NCI-H345 treated with DMSO at 0.1 percent for 48 hours (cell line): Measurements from ENCODE around the gene DLG2.

ENCODE experiments used
- DNase-seq: peaks from one replicate; lab custom pipeline; 2025; ENCODE audit not compliant: unreplicated experiment; lab: John Stamatoyannopoulos, UW

DLG2 gene

DNA sequence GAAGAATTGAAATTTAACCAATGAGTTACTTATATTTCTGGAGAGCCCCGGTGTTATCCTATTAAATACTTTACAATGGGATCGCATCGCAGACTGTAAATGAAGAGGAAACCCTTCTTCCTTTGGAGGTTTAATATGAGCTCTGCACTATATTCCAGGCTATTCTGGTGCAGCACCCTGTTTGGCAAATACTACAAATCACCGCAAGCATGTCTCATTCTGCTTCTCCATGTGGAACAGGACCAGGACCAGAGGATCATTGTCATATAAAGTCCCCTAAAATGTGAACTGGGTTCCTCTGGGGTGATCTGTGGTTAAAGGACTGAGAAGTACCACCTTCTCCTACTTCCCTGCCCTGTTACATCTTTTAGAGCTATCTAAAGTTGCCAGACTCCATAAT lies 703.7 kb downstream of the DLG2 start:
- DNase-seq = no peak

DNA sequence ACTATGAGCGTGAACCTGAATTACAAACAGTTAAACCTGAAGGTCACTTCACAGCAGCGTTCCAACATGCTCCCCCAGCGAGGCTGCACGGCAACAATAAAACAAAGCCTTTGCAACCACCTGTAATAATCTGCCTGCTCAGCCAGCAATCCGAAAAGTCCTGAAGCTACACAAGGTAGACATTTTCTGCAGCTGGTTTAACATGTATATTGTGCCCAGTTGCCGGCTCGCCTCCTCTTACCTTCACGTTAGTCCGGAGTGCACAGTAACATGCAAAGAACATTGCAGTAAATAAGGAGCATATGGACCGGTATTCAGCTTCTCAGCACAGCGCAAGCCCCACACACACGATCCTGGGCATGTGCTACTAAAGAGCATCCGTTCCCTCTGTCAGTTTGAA lies 704.3 kb downstream of the DLG2 start:
- DNase-seq = no peak

DNA sequence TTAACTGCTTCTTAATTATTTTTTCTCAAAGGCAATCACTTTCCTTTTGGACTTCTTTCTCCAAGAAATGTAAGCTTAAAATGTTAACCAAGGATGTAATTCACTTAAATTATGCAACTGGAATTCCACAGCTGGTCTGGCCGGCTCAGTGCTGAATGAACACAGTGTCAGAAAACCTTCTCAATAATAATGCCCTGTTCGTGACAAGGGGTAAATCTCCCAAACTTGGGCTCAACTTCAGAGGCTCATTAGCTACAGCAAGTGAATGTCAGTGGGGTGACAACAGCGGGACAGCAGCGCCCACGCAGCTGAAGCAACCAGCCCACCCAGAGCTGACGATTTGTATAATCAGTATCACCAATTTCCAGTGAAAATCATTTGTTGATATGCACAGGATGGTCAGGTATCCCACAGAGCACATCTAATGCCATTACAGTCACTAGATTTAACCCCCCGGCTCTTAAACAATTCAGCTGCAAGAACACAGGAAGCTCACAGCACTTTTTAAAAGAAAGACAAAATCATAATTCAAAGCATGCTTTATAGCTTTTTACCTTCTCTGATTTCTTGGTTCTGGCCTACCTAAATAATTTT lies 704.8 kb downstream of the DLG2 start:
- DNase-seq = no peak

DNA sequence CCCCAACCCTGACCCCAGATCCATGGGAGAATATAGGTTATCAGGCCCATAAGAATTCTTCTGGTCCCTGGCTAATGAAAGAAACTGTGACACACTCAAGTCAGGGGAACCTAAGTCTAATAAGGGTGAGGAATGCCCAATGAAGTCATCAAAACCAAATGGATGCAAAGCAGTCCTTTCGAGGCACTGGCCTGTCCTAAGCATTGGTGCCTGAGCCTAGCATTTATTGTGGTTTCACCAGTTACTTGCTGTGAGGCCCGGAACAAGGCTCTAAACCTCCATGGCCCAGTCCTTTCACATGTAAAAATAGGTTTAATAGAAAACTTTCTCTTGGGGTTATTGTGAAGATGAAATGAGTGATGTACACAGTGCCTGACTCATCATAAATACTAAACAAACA lies 712.6 kb downstream of the DLG2 start:
- DNase-seq = no peak

DNA sequence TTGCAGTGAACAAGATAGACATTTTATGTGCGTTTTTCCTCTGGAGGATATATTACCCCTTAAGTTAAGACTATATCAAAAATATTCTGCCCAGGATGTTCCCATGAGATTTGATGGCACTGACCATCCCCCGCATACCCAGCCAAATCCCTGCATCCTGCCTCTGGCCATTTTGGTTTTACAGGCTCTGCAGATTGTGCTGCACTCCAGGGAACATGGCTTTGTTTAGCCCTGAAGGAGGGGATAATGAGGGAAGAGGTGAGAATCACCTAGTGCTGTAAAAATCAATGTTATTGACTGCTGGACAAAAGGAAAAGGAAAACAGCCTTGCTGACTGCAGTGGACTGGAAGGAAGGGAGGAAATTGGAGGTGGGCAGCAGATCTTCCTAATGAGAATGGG lies 717.4 kb downstream of the DLG2 start:
- no peak for DNase-seq

DNA sequence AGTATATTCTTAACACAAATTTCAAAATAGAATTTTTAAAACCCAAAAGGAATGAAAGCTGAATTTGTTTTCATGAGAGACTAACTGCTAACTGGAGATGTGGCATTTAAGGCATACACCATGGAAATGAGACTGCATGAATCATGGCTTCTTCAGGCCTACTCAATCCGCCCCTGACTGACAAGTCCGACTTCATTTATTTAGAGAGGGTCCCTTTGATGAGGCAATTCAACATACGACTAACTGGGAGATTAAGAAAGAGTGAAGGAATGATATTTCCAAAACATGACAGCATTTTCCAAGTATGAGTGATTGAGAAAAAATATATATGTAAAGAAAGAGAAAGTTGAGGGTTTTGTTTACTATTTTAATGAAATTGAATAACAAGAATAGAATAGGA lies 720.1 kb downstream of the DLG2 start:
- no peak for DNase-seq

DNA sequence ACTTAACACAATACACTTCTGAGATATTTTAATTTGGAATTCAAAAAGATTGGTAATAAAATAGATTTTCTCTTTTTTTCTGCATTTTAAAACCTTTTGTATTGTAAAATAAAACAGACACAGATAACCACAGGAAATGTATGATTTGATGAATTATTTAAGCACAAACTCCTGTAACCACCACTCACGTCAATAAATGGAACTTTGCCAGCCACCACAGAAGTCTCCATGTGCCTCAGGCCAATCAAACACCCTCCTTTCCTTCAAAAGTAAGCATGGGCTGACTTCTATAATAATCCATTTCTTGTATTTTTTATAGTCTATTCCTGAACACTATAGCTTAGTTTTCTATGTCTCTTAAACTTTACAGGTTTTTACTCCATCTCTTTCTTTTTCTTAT lies 721.7 kb downstream of the DLG2 start:
- DNase-seq = no peak

DNA sequence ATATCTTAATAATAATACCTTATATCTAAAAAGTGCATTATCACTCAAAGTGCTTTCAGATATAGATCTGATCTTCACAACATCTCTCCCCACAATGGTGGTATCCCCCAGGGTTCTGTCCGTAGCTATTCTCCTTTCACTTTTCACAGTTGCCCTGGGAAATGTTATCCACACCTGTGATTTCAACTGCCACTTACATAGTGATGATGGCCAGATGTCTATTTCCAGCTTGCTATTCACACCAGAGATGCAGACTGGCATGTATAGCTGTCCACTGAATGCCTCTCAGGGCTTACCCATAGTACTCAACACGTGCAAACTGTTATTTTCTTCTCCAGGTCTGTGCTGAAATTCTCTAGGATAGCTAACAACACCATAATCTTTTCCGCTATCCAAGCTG lies 724.7 kb downstream of the DLG2 start:
- DNase-seq = no peak

DNA sequence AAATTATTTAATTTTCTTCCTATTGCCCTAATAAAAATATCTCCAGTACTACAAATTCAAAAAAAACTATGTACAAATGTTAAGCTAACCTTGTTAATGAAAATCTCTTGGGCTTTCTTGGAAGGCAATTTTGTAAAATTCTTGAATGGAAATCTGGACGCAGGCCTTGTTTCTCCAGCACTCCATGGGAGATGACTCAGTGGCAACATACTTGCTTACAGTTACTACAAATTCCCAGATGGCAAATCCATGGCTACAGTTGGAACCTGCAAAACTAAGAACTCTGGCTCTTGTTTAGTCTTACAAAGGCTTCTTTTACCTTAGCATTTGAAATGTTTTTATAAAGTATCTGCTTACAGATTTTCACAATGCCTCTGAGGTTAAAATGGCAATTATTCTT lies 725.2 kb downstream of the DLG2 start:
- DNase-seq = no peak

DNA sequence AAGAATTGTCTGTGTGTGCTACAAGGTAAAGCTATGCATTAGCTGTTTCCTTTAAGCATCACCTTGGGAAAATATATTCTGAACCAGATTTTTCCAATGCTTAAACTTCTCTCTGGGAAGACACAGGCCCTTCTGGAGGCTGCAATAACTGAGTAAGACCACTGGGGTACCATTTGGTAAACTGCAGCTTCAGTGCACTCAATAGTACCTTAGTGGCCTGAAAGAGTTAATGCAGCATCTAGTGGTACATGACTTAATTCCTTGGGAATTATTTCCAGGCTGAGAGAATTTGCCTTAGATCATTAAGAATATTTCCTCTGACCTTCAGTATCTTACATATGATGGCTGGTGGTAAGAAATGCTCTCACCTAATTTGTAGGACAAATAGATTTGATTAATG lies 727.4 kb downstream of the DLG2 start:
- DNase-seq = no peak

DNA sequence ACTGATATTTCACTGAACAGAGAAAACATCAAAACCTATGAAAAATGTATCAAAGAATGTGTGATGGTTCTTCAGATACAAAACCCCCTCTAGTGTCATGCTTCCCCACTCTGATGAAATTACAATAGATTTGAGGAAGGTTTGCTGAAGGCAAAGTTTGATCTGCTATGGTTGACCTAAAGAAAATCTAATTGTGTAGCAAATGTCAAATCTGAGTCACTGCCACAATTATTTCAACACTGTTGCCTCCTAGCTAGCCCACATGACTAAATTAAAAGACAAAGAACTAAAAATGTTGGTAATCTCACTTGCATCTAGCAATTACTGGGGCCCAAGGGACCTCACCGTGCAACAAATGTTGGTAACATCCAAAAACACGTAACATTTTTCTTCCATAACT lies 728.0 kb downstream of the DLG2 start:
- no peak for DNase-seq

DNA sequence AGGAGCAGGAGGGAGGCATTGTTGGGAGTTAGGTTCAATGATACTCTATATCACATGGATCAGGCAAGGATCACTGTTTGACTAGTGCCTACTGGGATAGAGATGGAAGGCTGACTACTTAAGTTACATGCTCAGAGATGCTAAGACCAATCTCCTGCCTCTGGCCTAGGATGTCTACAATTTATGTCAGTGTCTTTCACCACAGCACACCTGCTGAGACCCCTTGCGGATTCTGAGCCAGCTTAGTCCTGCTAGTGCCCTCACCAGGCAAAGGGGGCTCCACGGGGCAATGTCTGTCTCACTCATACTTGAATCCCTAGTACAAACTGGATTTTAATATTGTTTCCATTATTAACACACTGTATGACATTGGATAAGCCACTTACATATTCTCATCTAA lies 732.5 kb downstream of the DLG2 start:
- no peak for DNase-seq

DNA sequence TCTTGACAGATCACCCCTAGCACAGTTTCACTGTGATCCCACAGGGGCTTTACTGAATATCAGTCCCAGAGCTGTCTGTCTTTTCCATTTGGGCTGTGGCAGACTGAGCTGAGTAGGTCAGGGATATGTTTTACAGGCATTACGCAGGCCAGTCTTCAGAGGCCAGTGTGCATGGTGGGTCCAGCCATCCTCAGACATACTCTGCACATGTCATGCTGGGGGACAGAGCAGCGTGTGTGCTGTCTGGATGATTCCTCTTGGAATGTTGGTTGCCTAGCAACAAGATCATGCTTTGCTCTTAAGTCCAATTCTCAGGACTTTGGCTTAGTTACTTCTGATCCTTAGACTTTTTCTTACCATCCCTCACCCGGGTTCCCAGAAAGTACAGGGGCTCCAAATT lies 736.5 kb downstream of the DLG2 start:
- DNase-seq = no peak

DNA sequence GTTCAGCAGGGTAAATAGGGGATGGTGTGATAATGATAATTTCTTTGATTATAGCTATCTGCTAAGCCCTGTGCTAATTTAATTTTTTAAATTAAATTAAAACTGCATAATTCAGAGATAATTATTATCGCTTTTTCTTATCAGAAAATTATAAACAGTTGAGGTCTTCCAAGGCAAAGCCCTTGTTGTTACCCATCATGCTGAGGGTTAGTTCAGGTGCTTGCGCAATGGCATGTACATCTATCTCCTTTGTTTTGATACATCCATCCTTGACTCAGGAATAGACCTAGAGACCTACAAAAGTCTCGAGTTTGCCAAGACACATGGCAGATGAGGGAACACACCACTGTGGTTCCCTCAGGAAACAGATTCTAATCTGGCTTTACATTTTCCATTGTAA lies 737.6 kb downstream of the DLG2 start:
- no peak for DNase-seq

DNA sequence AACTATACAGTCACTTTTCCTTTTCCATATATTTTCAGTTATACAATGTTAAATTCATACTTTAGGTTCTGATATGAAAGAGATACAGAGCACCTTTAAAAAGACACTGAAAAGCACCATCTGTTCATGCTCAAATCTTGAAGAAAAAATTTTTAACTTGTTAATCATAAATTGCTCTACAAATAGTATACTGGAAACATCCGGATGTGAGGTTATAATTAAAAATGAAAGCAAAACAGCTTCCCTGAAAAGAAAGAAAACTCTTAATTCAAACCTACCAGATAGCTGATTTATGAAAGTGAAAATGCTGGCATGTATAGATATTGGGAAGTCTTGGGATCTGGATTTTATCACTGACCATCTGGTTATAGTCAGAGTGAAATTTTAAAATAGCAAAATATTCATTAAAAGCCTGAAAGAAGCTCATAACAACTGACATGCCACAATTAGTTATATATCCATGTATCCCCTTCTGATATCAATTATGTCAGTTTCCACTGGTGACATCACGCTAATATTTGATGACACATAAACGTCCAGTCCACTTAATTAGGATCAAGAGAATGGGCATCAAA lies 740.0 kb downstream of the DLG2 start:
- DNase-seq = no peak

DNA sequence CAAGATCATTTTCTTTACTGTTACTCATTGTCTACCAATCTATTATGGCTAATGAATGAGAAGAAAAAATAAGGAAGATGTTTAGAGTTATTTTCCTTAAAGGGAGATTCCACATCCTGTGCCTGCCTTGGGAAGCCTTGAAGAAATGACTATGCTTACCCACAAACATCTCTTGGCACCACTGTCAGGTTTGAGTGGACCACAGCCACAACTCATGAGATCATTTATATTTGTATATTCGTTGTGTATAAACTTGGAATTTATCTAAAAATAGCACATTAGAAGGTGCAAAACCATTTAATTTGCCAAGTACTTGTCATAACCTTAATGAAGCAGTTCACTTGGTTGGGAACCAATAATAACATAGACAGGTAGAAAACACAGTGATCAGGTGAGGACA lies 740.8 kb downstream of the DLG2 start:
- DNase-seq = no peak

DNA sequence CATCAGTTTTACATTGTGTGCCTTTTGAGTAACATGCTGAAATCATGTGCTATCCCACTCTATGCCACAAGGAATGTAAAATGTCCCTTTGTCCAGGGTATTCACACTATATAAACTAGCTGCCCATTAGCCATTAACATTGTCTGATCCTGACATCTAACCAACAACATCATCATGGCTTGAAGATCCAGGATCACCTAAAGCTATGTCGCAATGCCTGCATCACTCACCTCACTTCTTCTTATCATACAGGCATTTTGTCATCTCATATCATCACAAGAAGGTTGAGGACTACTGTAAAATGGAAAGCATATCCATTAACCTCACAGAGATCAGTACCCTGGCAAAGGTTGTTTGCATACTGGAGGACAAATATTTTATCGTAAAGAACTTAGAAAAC lies 742.3 kb downstream of the DLG2 start:
- DNase-seq = no peak

DNA sequence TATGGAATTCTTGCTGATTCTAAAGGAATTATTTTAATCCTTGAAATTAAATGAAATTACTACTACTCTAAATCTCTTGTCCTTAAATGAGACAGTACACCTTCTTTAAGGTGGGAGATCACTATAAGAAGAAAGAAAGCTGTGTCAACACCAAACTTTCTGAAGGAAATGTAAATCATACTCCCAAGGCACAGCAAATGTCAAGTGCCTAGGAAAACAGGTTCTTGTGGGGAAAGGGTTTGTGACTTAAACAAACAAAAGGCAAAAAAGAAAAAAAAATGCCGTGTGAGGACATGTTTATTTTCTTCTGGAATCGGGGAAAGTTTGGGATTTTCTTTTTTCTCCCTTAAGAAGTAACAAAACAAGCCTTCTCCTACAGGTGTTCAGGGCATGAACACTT lies 745.1 kb downstream of the DLG2 start:
- no peak for DNase-seq

DNA sequence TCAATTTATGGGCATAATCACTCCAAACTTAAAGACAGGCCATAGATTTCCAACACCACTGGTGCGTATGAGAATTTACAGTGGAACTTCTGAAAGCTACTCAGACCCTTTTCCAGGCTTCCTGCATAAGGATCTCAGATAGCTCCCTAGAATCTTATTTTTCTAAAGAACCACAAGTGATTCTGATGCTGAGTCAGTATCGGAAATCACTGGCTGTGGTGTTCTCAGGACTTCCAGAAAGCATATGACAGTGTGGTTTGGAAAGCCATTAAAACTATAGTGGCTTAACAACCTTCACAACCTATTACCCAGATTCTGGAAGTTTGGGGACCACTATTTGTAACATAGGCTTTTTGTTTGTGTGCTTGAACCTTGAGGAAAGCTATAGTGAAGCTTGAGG lies 756.0 kb downstream of the DLG2 start:
- DNase-seq = no peak

DNA sequence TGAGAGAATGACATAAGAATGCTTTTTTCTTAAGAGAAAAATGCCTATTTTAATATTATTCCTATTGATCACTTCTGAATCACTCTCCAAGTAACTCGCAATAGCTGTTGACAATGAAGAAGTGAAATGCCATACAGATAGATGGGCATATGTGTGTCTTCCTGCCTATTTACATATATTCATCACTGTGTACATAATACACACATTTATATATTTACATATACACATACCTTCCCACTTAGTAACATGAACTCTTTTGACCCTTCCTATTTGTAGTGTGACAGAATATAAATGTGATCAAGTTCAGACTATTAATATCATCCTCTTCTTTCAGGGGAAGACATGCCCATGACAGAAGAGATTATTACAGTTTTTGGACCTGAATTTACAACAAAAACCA lies 756.7 kb downstream of the DLG2 start:
- no peak for DNase-seq

DNA sequence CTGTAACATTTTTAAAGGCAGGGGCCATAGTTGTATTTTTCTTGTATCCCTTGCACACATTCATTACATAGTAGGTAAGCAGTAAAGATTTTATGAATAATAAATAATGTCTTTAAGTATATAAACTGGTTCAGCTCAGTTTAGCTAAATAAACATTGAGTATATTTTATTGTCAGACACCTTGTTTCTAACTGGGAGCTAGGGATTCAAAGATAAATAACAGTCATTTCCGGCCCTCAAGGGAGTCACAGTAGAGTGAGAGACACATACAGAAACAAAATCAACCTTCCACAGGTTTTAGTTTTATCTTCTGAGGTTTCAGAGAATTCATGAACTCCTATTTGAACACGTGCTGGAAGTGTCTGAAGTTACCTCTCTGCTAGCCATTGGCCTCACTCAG lies 760.2 kb downstream of the DLG2 start:
- no peak for DNase-seq

DNA sequence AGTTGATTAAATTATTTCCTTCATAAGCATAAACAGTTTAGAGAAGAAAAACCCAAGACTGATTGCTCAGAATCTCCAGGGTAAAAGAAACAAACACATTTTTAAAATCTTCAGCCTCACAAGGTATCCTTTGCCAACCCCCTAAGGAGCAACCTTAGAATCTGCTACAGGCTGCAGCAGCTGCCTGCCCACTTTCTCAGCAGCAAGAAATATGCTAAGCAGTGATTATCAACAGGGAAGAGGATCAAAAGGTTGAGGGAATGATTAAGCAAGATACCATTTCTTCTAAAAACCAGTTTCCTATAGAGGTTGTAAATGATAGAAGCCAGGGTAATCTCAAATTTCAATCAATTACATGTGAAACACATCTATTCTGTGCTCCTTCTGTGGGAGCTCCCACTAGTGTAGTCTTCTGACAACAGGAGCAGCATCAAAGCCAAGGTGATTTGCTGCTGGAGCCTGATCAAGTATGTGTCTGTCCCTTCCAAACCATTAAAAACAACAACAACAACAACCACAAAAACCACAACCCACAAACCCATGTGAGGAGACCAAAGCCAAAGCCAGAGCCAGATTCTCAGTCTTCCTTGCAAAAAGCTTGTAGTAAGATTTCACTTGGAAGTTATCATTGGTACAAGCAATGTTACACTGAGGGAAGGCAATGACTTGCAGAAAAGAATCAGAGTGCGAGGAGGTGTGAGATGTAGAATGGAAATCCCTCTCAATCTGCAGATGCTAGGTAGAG lies 761.2 kb downstream of the DLG2 start:
- no peak for DNase-seq

DNA sequence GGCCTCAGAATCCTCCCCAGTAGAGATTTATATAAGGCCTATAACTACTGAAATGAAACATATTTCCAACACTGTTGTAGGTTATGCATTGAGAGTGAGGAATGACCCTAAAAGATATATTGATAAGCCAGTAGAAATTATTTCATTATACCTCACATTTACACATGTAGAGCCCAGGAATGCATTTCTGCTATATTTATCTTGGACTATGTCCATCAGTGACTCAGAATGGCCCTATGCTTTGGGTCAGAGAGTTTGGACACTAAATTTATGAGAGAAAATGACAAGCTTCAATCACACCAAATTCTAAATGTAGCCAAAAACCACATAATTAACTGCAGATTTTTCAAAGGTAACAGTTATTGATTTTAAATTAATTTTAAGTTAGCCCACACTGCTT lies 761.9 kb downstream of the DLG2 start:
- no peak for DNase-seq
